HEK293 (cell line): ENCODE results near the gene CNTRL.

Source experiments
- CTCF ChIA-PET: fragments of 350-600 bp; formaldehyde crosslinking; extraction: SDS; loops from one replicate; lab custom pipeline; 2021; ENCODE audit warnings: antibody characterized with exemption; lab: Yijun Ruan, JAX
- POLR2A ChIA-PET: fragments of 300-600 bp; formaldehyde crosslinking; extraction: SDS; loops from one replicate; lab custom pipeline; 2020; ENCODE audit warnings: antibody characterized with exemption, inconsistent platforms; lab: Yijun Ruan, JAX
- H3K27ac ChIP-seq: fragments of 200-500 bp; sonication (Bioruptor generic); 2 replicates; pipeline ENCODE4 v1.5.1; 2014; ENCODE audit warnings: low read depth, low read length, control low read depth, inconsistent platforms; ENCODE audit errors: extremely low read depth
- H3K36me3 ChIP-seq, 2 experiments: fragments of 200-500 bp in 1 of 2; sonication (Bioruptor generic) in 1 of 2; 1 replicate in 1 of 2; 2 replicates in 1 of 2; pipeline ENCODE4 v1.5.1; 2014 to 2017; ENCODE audit warnings: inconsistent platforms in 2 of 2, low read length in 2 of 2; ENCODE audit not compliant: control insufficient read depth in 2 of 2, insufficient read depth in 1 of 2
- H3K4me1 ChIP-seq: fragments of 200-500 bp; sonication (Bioruptor generic); 2 replicates; pipeline ENCODE4 v1.5.1; 2014; ENCODE audit warnings: mild to moderate bottlenecking, low read length, inconsistent platforms; ENCODE audit not compliant: control insufficient read depth, insufficient read depth
- H3K4me3 ChIP-seq: 2 replicates; pipeline ENCODE4 v1.5.1; 2011; ENCODE audit warnings: low read depth, mild to moderate bottlenecking, control low read depth, low read length, moderate library complexity
- H3K9me3 ChIP-seq: fragments of 200-500 bp; sonication (Bioruptor generic); 2 replicates; pipeline ENCODE4 v1.5.1; 2014; ENCODE audit warnings: low read depth, low read length, inconsistent platforms; ENCODE audit not compliant: control insufficient read depth, insufficient read depth
- HOXA7 ChIP-seq: sonication (generic); formaldehyde crosslinking; IDR thresholded peaks from 2 replicates; pipeline ENCODE4 v1.8.1; 2022; ENCODE audit warnings: missing genetic modification reagents, borderline replicate concordance
- KLF8 ChIP-seq: fragments of 450-650 bp; formaldehyde crosslinking; IDR thresholded peaks from 2 replicates; pipeline ENCODE4 v1.5.1; 2016; ENCODE audit warnings: missing biosample characterization, missing genetic modification characterization
- MYNN ChIP-seq: fragments of 450-650 bp; formaldehyde crosslinking; IDR thresholded peaks from 2 replicates; pipeline ENCODE4 v1.5.1; 2016; ENCODE audit warnings: missing biosample characterization, missing genetic modification characterization, borderline replicate concordance
- PRDM10 ChIP-seq: fragments of 450-650 bp; formaldehyde crosslinking; IDR thresholded peaks from 2 replicates; pipeline ENCODE4 v1.5.1; 2016; ENCODE audit warnings: missing biosample characterization, missing genetic modification characterization
- RBAK ChIP-seq: fragments of 450-650 bp; formaldehyde crosslinking; IDR thresholded peaks from 2 replicates; pipeline ENCODE4 v1.5.1; 2016; ENCODE audit warnings: missing biosample characterization, missing genetic modification characterization
- REST ChIP-seq: fragments of 450-650 bp; formaldehyde crosslinking; IDR thresholded peaks from 2 replicates; pipeline ENCODE4 v1.5.1; 2016; ENCODE audit warnings: missing biosample characterization, missing genetic modification characterization
- ZBTB8A ChIP-seq: fragments of 450-650 bp; formaldehyde crosslinking; IDR thresholded peaks from 2 replicates; pipeline ENCODE4 v1.5.1; 2016; ENCODE audit warnings: missing biosample characterization, missing genetic modification characterization
- ZNF121 ChIP-seq: fragments of 450-650 bp; formaldehyde crosslinking; IDR thresholded peaks from 2 replicates; pipeline ENCODE4 v1.5.1; 2016; ENCODE audit warnings: missing biosample characterization, missing genetic modification characterization
- ZNF175 ChIP-seq: fragments of 450-650 bp; formaldehyde crosslinking; IDR thresholded peaks from 2 replicates; pipeline ENCODE4 v1.5.1; 2016; ENCODE audit warnings: missing biosample characterization, missing genetic modification characterization
- ZNF202 ChIP-seq: fragments of 450-650 bp; formaldehyde crosslinking; IDR thresholded peaks from 2 replicates; pipeline ENCODE4 v1.5.1; 2016; ENCODE audit warnings: missing biosample characterization, missing genetic modification characterization, borderline replicate concordance
- ZNF341 ChIP-seq: fragments of 450-650 bp; formaldehyde crosslinking; IDR thresholded peaks from 2 replicates; pipeline ENCODE4; 2016; ENCODE audit warnings: low read depth, missing biosample characterization, missing genetic modification characterization
- ZNF391 ChIP-seq: fragments of 450-650 bp; formaldehyde crosslinking; IDR thresholded peaks from 2 replicates; pipeline ENCODE4 v1.5.1; 2016; ENCODE audit warnings: low read depth, missing biosample characterization, missing genetic modification characterization, borderline replicate concordance
- ZNF488 ChIP-seq: fragments of 450-650 bp; formaldehyde crosslinking; IDR thresholded peaks from 2 replicates; pipeline ENCODE4 v1.5.1; 2016; ENCODE audit warnings: missing biosample characterization, missing genetic modification characterization
- ZNF518A ChIP-seq: fragments of 450-650 bp; formaldehyde crosslinking; conservative IDR thresholded peaks from 2 replicates; pipeline ENCODE4 v1.5.1; 2016; ENCODE audit warnings: low read depth, missing biosample characterization, missing genetic modification characterization
- ZNF549 ChIP-seq: fragments of 450-650 bp; IDR thresholded peaks from 2 replicates; pipeline ENCODE4 v1.5.1; 2018; ENCODE audit warnings: missing biosample characterization, missing genetic modification characterization, mild to moderate bottlenecking, inconsistent platforms, moderate library complexity
- ZNF596 ChIP-seq: fragments of 450-650 bp; IDR thresholded peaks from 2 replicates; pipeline ENCODE4 v1.5.0; 2018; ENCODE audit warnings: missing biosample characterization, mild to moderate bottlenecking, missing genetic modification characterization, moderate library complexity
- ZNF830 ChIP-seq: fragments of 450-650 bp; IDR thresholded peaks from 2 replicates; pipeline ENCODE4 v1.5.0; 2018; ENCODE audit warnings: missing biosample characterization, missing genetic modification characterization, low read depth, mild to moderate bottlenecking, moderate library complexity
- ZNF843 ChIP-seq: fragments of 450-650 bp; formaldehyde crosslinking; IDR thresholded peaks from 2 replicates; pipeline ENCODE4 v1.5.1; 2016; ENCODE audit warnings: missing biosample characterization, missing genetic modification characterization
- ZSCAN5A ChIP-seq: fragments of 450-650 bp; formaldehyde crosslinking; IDR thresholded peaks from 2 replicates; pipeline ENCODE4 v1.5.1; 2016; ENCODE audit warnings: missing biosample characterization, missing genetic modification characterization
- TF ChIP-seq, protein P1 (sequence below): sonication (generic); formaldehyde crosslinking; IDR thresholded peaks from 2 replicates; pipeline ENCODE4 v1.8.1; 2022; ENCODE audit warnings: mild to moderate bottlenecking, moderate library complexity, missing genetic modification reagents

CNTRL gene

DNA sequence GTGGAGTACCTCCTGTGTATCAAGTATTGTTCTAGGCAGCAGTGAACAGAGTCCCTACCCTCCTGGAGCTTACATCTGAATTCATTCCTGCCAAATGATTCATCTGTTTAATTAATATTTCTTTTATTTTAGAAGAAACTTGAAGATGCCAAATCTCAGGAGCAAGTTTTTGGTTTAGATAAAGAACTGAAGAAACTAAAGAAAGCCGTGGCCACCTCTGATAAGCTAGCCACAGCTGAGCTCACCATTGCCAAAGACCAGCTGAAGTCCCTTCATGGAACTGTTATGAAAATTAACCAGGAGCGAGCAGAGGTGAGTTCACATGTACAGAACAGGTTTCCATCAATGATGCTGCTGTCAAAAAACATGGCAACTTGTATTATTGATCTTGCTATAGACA, 69.0 kb downstream of the CNTRL start:
- no peak overlapping the region for H3K4me3 ChIP-seq
- CTCF ChIA-PET = interaction anchor here (1.2 to 1.6 kb wide), 2 partner anchors 22 to 25 kb away, joined by 3 to 4 read pairs; no protein-coding TSS in a partner anchor
- no peak for TF ChIP-seq ZBTB8A
- TF ChIP-seq HOXA7 (CRISPR knock-in tag) = no peak
- TF ChIP-seq ZNF121 (tag by site-specific recombination) = no peak
- TF ChIP-seq KLF8 (tag by site-specific recombination) = no peak
- TF ChIP-seq ZNF843 = no peak
- no peak for TF ChIP-seq ZNF549 (tag by site-specific recombination)
- TF ChIP-seq ZNF175 (tag by site-specific recombination) = no peak
- TF ChIP-seq ZSCAN5A (tag by site-specific recombination) = no peak
- no peak for TF ChIP-seq ZNF391 (tag by site-specific recombination)
- TF ChIP-seq ZNF341 = no peak
- no peak for TF ChIP-seq ZNF830 (tag by site-specific recombination)
- no peak for TF ChIP-seq RBAK
- no peak for TF ChIP-seq ZNF596
- TF ChIP-seq ZNF202 (tag by site-specific recombination) = no peak
- no peak for TF ChIP-seq ZNF518A (tag by site-specific recombination)
- TF ChIP-seq, protein P1, sequence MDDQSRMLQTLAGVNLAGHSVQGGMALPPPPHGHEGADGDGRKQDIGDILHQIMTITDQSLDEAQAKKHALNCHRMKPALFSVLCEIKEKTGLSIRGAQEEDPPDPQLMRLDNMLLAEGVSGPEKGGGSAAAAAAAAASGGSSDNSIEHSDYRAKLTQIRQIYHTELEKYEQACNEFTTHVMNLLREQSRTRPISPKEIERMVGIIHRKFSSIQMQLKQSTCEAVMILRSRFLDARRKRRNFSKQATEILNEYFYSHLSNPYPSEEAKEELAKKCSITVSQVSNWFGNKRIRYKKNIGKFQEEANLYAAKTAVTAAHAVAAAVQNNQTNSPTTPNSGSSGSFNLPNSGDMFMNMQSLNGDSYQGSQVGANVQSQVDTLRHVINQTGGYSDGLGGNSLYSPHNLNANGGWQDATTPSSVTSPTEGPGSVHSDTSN (CRISPR knock-in tag) = no peak
- no peak for TF ChIP-seq MYNN (tag by site-specific recombination)
- H3K9me3 ChIP-seq = no peaks in the 10 kb centered on the region
- POLR2A ChIA-PET = no interaction called here
- H3K4me1 ChIP-seq = peaks cover 4% of the 10 kb centered on the region; the same call in 1 of the 2 replicates
- H3K27ac ChIP-seq = no peak overlapping the region
- H3K36me3 ChIP-seq = peaks cover 10 to 79% of the 10 kb centered on the region in 2 experiments; a peak in 2 of 3 replicates

GRCh38 chr9:121144482-121144881, 69.7 kb downstream of the CNTRL start:
- ChIA-PET CTCF (interaction anchor here (1.0 to 1.6 kb wide), 3 partner anchors 23 to 85 kb away, joined by 3 to 4 read pairs (median 3); no protein-coding TSS in a partner anchor), POLR2A (no interaction called here)
- peaks cover 10 to 82% of the 10 kb centered on the region in 2 experiments; a peak in 2 of 3 replicates for H3K36me3 ChIP-seq
- TF ChIP-seq REST (tag by site-specific recombination) = no peak
- no peak for TF ChIP-seq PRDM10 (tag by site-specific recombination)
- no peak for TF ChIP-seq ZNF488 (tag by site-specific recombination)

More at GRCh38 chr9:121144482-121144881, 69.7 kb downstream of the CNTRL start:
- H3K4me3 ChIP-seq = no peak overlapping the region
- H3K9me3 ChIP-seq = no peaks in the 10 kb centered on the region
- H3K27ac ChIP-seq = no peak overlapping the region
- H3K4me1 ChIP-seq = no peaks in the 10 kb centered on the region
